Epithelial cell of proximal tubule (primary cell): ENCODE results near the gene SLC39A11. TPM values are rescaled to one million over a fixed set of nuclear protein-coding genes. Genes with fewer than 3 reads are reported as not detected.

ENCODE experiments used
- DNase-seq: peaks from one replicate; pipeline ENCODE4 v3.0.0-alpha.2; 2011; ENCODE audit warnings: low read depth
- H3K4me3 ChIP-seq: 2 replicates; pipeline ENCODE4 v1.5.1; 2011; ENCODE audit warnings: low read depth, mild to moderate bottlenecking, low read length
- CTCF ChIP-seq: conservative IDR thresholded peaks from 2 replicates; pipeline ENCODE4 v1.5.1; 2012; ENCODE audit warnings: low read depth, mild to moderate bottlenecking, low read length
- total RNA-seq: library from RNA; depleted of rRNA; stranded (reverse); fragments of >200 nt; gene quantifications from 2 replicates; pipeline ENCODE4 v1.2.3, GENCODE V29; 2015

SLC39A11 gene
- total RNA-seq, 1 donor from 2014 or later = 12.6 TPM

- TF ChIP-seq CTCF = no peak
- no peak for DNase-seq
- H3K4me3 ChIP-seq = no peak overlapping the region
Measured at GRCh38 chr17:72672729-72673128, 419.8 kb downstream of the SLC39A11 start.

GRCh38 chr17:72671016-72671415 lies 421.5 kb downstream of the SLC39A11 start:
- DNase-seq = no peak
- no peak for TF ChIP-seq CTCF
- H3K4me3 ChIP-seq = no peak overlapping the region

GRCh38 chr17:72667096-72668063 lies 425.1 kb downstream of the SLC39A11 start:
- no peak overlapping the region for H3K4me3 ChIP-seq
- no peak for DNase-seq
- TF ChIP-seq CTCF = no peak

- no peak overlapping the region for H3K4me3 ChIP-seq
- no peak for DNase-seq
- TF ChIP-seq CTCF = no peak
Measured at GRCh38 chr17:72665852-72666851, 426.3 kb downstream of the SLC39A11 start.

- no peak for TF ChIP-seq CTCF
- DNase-seq = no peak
- no peak overlapping the region for H3K4me3 ChIP-seq
Measured at GRCh38 chr17:72662827-72663190, 429.7 kb downstream of the SLC39A11 start.

GRCh38 chr17:72661945-72662826 lies 430.3 kb downstream of the SLC39A11 start:
- TF ChIP-seq CTCF = no peak
- no peak for DNase-seq
- no peak overlapping the region for H3K4me3 ChIP-seq
